K562 (cell line): Measurements from ENCODE around the gene AGRN. TPM values are rescaled to one million over a fixed set of nuclear protein-coding genes. Genes with fewer than 3 reads are reported as not detected.

Source experiments
- ATAC-seq: fragments of 200-7000 bp; cut with Tn5 transposase; 3 replicates; pipeline ENCODE4 v1.9.1; 2020; ENCODE audit warnings: moderate library complexity
- BruUV-seq: library from RNA; stranded (reverse); fragments of 400-500 nt; replicated peaks from 2 replicates; lab custom pipeline; 2021; lab: Mats Ljungman, UMichigan
- CTCF ChIA-PET: fragments of 300-600 bp; formaldehyde crosslinking; extraction: SDS; loops from one replicate; lab custom pipeline; 2021; ENCODE audit warnings: low intra/inter-chr PET ratio; lab: Yijun Ruan, JAX
- POLR2A ChIA-PET: fragments of 300-600, 350-650 bp; sonication (Branson Sonifier 250); formaldehyde crosslinking; extraction: SDS; loops from one replicate; lab custom pipeline; 2021; ENCODE audit warnings: antibody characterized with exemption, inconsistent platforms; lab: Yijun Ruan, JAX
- DNase-seq, 4 experiments: peaks; one replicate each; pipeline versions ENCODE4 v3.0.0 to v3.0.0-alpha.2; 2011 to 2018; ENCODE audit warnings: low spot score in 3 of 4, mixed read lengths in 3 of 4; ENCODE audit errors: extremely low read depth in 1 of 4
- FAIRE-seq: peaks from 2 replicates; lab custom pipeline; 2011; peaks lifted over from hg19 to GRCh38; lab: Jason Lieb, UNC
- H2AFZ ChIP-seq: 2 replicates; pipeline ENCODE4 v1.6.0; 2011; ENCODE audit warnings: low read depth, low read length, control low read depth, inconsistent platforms
- H3K27ac ChIP-seq: fragments of 200-600 bp; 3 replicates; pipeline ENCODE4 v1.8.0; 2011; ENCODE audit warnings: low read depth, mild to moderate bottlenecking, control low read depth, inconsistent platforms, low read length, moderate library complexity, mixed read lengths; ENCODE audit errors: extremely low read depth
- H3K27me3 ChIP-seq, 2 experiments: fragments of 300-600 bp in 1 of 2; 2 replicates in 1 of 2; 3 replicates in 1 of 2; pipeline versions ENCODE4 v1.6.0 to v1.8.0; 2011; ENCODE audit warnings: inconsistent platforms in 2 of 2, low read length in 2 of 2, mild to moderate bottlenecking in 1 of 2, mixed read lengths in 1 of 2, moderate library complexity in 1 of 2; ENCODE audit not compliant: control insufficient read depth in 2 of 2, insufficient read depth in 2 of 2
- H3K36me3 ChIP-seq: fragments of 300-600 bp; 3 replicates; pipeline ENCODE4 v1.8.0; 2011; ENCODE audit warnings: mild to moderate bottlenecking, low read length, inconsistent platforms; ENCODE audit not compliant: control insufficient read depth, insufficient read depth
- H3K4me1 ChIP-seq, 2 experiments: fragments of 200-600 bp in 1 of 2; replicated peaks in 1 of 2; 2 replicates in 1 of 2; 3 replicates in 1 of 2; pipeline versions ENCODE4 v1.5.1 to v1.8.0; 2011; ENCODE audit warnings: inconsistent platforms in 2 of 2, low read length in 2 of 2, mild to moderate bottlenecking in 1 of 2, mixed read lengths in 1 of 2, moderate library complexity in 1 of 2; ENCODE audit not compliant: control insufficient read depth in 2 of 2, insufficient read depth in 2 of 2
- H3K4me2 ChIP-seq: 2 replicates; pipeline ENCODE4 v1.6.1; 2011; ENCODE audit warnings: low read length, control low read depth, inconsistent platforms, mixed read lengths; ENCODE audit not compliant: insufficient read depth
- H3K4me3 ChIP-seq: fragments of 200-600 bp; sonication (generic), shearing (Covaris generic); 2 replicates; pipeline ENCODE4 v1.5.1; 2016; ENCODE audit warnings: control low read depth, inconsistent platforms
- H3K79me2 ChIP-seq: fragments of 200-600 bp; 3 replicates; pipeline ENCODE4 v1.8.0; 2011; ENCODE audit warnings: low read length, inconsistent platforms; ENCODE audit not compliant: control insufficient read depth, insufficient read depth
- H3K9ac ChIP-seq, 2 experiments: 2 replicates each; pipeline versions ENCODE4 v1.6.0 to v1.6.1; 2011; ENCODE audit warnings: low read depth in 2 of 2, low read length in 2 of 2, control low read depth in 1 of 2, inconsistent platforms in 1 of 2, mild to moderate bottlenecking in 1 of 2, mixed read lengths in 1 of 2; ENCODE audit not compliant: insufficient read depth in 1 of 2
- H3K9me1 ChIP-seq: one replicate; pipeline ENCODE4 v1.6.0; 2011; ENCODE audit warnings: inconsistent platforms, mild to moderate bottlenecking, low read length, moderate library complexity; ENCODE audit not compliant: control insufficient read depth, insufficient read depth
- H3K9me3 ChIP-seq: replicated peaks from 2 replicates; pipeline ENCODE4 v1.5.1; 2011; ENCODE audit warnings: low read depth, low read length, inconsistent platforms; ENCODE audit not compliant: control insufficient read depth, insufficient read depth
- H4K20me1 ChIP-seq: replicated peaks from 2 replicates; pipeline ENCODE4 v1.6.1; 2011; ENCODE audit warnings: low read length, inconsistent platforms, mixed read lengths; ENCODE audit not compliant: control insufficient read depth, insufficient read depth
- NR2C2 ChIP-seq, 2 experiments: fragments of 200-800 bp in 1 of 2; sonication (Bioruptor generic) in 1 of 2; sonication (generic) in 1 of 2; formaldehyde crosslinking in 1 of 2; IDR thresholded peaks; 2 replicates each; pipeline versions ENCODE4 v1.6.1 to v1.8.0; 2016 to 2022; ENCODE audit warnings: mild to moderate bottlenecking in 1 of 2, missing compliant biosample characterization in 1 of 2, missing genetic modification characterization in 1 of 2, missing genetic modification reagents in 1 of 2
- ZNF511 ChIP-seq: sonication (generic); formaldehyde crosslinking; IDR thresholded peaks from 2 replicates; pipeline ENCODE4 v1.8.0; 2022; ENCODE audit warnings: mild to moderate bottlenecking, missing genetic modification reagents
- WGBS: fragments of 100-300 bp; shearing (Covaris generic); methylation state at CpG from one replicate; pipeline ENCODE4 v1.1.6; 2016; ENCODE audit warnings: low coverage, mixed read lengths; ENCODE audit not compliant: insufficient coverage; ENCODE audit errors: missing lambda C conversion rate; 5-methylcytosine and 5-hydroxymethylcytosine counted together
- in situ Hi-C: fragments of 300-500 bp; cut with MboI; formaldehyde crosslinking; loops from 4 replicates; pipeline ENCODE4 v1.15.0; 2018; ENCODE audit warnings: inconsistent platforms, mixed read lengths
- intact Hi-C: fragments of 100-400 bp; cut with micrococcal nuclease; formaldehyde crosslinking; loops from 2 replicates; pipeline ENCODE4 v1.14.2; 2022
- polyA plus RNA-seq, 8 experiments: library from polyadenylated mRNA; depleted of rRNA in 4 of 8; stranded (reverse) in 5 of 8; unstranded in 3 of 8; fragments of >200 nt; fragmentation: Nextera tagmentation in 2 of 8; fragmentation: Illumina TruSeq in 1 of 8; extraction: Ambion mirVana in 2 of 8; extraction: Trizol in 1 of 8; gene quantifications; 2 replicates each; pipeline versions ENCODE4 v1.2.1 to v1.2.3, GENCODE V29; 2011 to 2014; ENCODE audit warnings: inconsistent platforms in 1 of 8, missing spikeins in 1 of 8
- total RNA-seq, 7 experiments: library from RNA; depleted of rRNA in 6 of 7; stranded (reverse); fragments of >200 nt in 6 of 7; fragmentation: Illumina TruSeq in 2 of 7; extraction: Trizol in 2 of 7; gene quantifications; 2 replicates each; pipeline versions ENCODE4 v1.2.1 to v1.2.3, GENCODE V29; 2011 to 2021; ENCODE audit warnings: low replicate concordance in 1 of 7
- TF ChIP-seq, protein P1 (sequence below), 3 experiments: fragments of 200-800 bp in 1 of 3; sonication (Bioruptor generic) in 1 of 3; sonication (generic) in 1 of 3; formaldehyde crosslinking in 1 of 3; IDR thresholded peaks; 2 replicates each; pipeline versions ENCODE4 v1.6.1 to v1.8.0; 2016 to 2022; ENCODE audit warnings: mild to moderate bottlenecking in 2 of 3, missing compliant biosample characterization in 2 of 3, missing genetic modification characterization in 2 of 3, missing genetic modification reagents in 1 of 3

Gene AGRN
- total and polyA plus RNA-seq, 9 of the 15 experiments (the other 6 are each of a cell fraction or from before 2014, with no cell fraction given), result 0.04 to 111 (median 18.1) TPM

DNA sequence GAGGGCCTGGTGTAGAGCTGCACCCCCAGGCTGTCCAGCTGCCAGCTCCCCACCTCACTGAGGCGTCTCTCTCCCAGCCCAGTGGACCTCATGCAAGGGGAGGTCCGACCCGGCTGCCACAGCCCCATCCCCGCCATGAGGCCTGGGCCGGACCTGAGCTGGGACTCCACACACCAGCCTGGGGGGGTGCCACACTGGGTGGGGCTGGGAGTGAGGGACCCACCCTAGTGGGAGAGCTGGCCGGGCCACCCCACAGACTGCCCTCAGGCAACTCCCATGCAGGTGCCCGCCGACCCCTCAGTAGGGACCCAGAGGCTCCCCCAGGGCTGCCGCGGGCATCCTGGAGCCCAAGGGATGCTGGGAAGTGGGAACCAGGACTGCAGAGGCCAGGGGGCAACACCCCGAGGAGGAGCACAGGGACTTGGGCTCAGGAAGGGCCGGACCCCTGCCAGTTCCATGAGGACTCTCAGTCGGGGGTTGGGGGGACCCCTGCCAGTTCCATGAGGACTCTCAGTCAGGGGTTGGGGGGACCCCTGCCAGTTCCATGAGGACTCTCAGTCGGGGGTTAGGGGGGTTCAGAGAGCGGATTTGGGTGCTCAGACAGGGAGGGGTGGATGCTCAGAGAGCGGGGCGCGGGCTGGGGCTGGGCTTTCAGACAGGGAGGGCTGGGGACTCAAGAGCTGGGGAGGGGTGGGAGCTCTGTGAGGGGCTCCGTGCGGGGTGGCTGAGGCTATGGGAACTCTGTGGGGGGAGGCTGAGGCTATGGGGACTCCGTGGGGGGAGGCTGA is 55.4 kb downstream of the AGRN start:
- Histone ChIP-seq H3K36me3 (no peaks in the 10 kb centered on the region), H3K79me2 (no peaks in the 10 kb centered on the region), H3K27me3 (peaks cover 2 to 14% of the 10 kb centered on the region in 2 experiments; a peak in 2 of 5 replicates), H3K4me2 (no peak overlapping the region), H3K9me3 (no peaks in the 10 kb centered on the region; the same call in 1 of the 2 replicates), H3K4me3 (no peak overlapping the region), H3K4me1 (peaks cover 12 to 68% of the 10 kb centered on the region in 2 experiments), H4K20me1 (0 out of 2 replicates have a peak, but pooled peaks cover 1% of the 10 kb centered on the region), H2AFZ (no peak overlapping the region), H3K9me1 (no peaks in the 10 kb centered on the region), H3K27ac (no peak overlapping the region), H3K9ac (peak overlapping the region in 1 of 2 experiments; percentile 3; a peak in 1 of 4 replicates)
- TF ChIP-seq, protein P1, sequence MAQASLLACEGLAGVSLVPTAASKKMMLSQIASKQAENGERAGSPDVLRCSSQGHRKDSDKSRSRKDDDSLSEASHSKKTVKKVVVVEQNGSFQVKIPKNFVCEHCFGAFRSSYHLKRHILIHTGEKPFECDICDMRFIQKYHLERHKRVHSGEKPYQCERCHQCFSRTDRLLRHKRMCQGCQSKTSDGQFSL (CRISPR knock-in tag; IDR thresholded peaks at IDR 0.05), result 0 out of 2 replicates have a peak, but pooled peaks have one; percentile 11
- TF ChIP-seq, protein P1 (tag; IDR thresholded peaks at IDR 0.05), result no peak
- 0 out of 2 replicates have a peak, but pooled peaks have one; percentile 12 for TF ChIP-seq ZNF511
- TF ChIP-seq NR2C2 (CRISPR knock-in tag; IDR thresholded peaks at IDR 0.05), result no peak
- TF ChIP-seq NR2C2 (tag; IDR thresholded peaks at IDR 0.05), result no peak
- no peak for FAIRE-seq
- peak in 1 of 4 experiments; percentile 11 for DNase-seq
- ATAC-seq, result no peak; the same call in 2 of the 3 replicates
- intact Hi-C loops, result no loop called here
- WGBS, result 20% methylated on average over 17 of the region's 21 CpGs
- no TSS peak for BruUV-seq
- POLR2A ChIA-PET, result interaction anchor here (0.5 to 0.9 kb wide), 4 partner anchors 9 to 18 kb away, joined by 3 read pairs; no protein-coding TSS in a partner anchor
- CTCF ChIA-PET, result no interaction called here
- in situ Hi-C loops, result no loop called here
